HG02938 (cell line): Measurements from ENCODE around the gene STRA8.

ENCODE experiments used
- ATAC-seq: cut with Tn5 transposase; IDR thresholded peaks from one replicate; pipeline ENCODE4 v1.9.1; 2021; ENCODE audit warnings: mild to moderate bottlenecking, moderate library complexity; ENCODE audit not compliant: unreplicated experiment

STRA8 gene

DNA sequence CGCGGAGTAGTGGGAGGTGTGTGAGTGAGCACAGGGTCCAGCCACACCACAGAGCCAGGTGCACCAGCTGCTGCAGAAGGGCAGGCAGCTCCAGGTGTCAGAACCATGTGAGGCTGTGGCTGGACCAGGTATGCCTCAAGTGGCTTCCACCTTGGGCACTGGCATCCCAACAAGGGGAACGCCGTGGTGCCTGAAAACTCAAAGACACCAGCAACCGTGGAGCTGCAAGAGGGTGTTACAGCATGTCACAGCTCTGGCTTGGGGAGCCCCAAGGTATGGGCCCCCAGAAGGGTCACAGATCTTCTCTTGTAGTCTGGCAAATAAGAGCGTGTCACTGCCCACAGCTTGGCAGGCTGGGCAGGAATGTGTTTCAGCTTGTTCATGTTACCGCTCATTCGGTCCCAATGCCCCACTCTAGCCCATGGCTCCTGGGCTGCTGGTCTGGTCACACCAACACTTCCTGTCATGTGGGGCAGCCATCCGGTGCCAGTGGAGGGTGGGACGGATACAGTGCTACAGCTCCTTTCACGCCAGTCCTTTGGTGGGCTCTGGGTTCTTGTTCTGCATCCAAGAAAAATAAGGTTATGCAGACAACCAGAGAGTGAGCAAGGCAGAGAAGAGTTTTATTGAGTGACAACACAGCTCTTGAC, 29.8 kb downstream of the STRA8 start:
- no peak for ATAC-seq

DNA sequence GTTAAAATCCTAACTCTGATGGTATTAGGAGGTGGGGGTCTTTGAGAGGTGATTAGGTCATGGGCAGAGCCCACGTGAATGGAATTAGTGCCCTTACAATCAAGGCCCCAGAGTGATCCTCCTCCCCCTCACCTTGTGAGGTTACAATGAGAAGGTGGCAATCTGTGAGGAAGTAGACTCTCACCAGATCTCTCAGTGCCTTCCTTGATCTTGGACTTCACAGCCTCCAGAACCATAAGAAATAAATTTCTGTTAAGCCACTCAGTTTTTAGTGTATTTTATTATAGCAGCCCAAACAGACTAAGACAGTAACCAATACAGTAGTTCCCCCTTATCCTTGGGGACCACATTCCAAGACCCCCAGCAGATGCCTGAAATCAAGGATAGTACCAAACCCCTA, 32.0 kb downstream of the STRA8 start:
- no peak for ATAC-seq

DNA sequence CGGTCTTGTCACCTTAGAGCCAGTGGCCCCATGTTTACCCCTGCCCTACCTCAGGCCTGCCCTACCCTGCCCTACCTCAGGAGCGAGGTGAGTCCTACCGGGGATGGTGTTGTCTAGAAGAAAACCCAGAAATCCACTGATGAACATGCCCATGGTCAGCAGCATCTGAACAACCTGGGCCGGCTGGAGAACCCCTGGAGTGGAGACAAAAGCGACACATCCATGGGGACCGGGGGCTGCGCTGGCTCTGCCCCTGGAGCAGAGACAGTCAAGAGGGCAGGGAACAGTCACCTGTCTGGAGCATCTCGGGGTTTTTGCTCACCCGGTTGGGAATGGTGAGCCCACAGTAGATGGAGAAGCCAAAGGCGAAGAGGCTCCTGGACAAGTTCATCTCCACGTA, 36.3 kb downstream of the STRA8 start:
- ATAC-seq, result no peak

DNA sequence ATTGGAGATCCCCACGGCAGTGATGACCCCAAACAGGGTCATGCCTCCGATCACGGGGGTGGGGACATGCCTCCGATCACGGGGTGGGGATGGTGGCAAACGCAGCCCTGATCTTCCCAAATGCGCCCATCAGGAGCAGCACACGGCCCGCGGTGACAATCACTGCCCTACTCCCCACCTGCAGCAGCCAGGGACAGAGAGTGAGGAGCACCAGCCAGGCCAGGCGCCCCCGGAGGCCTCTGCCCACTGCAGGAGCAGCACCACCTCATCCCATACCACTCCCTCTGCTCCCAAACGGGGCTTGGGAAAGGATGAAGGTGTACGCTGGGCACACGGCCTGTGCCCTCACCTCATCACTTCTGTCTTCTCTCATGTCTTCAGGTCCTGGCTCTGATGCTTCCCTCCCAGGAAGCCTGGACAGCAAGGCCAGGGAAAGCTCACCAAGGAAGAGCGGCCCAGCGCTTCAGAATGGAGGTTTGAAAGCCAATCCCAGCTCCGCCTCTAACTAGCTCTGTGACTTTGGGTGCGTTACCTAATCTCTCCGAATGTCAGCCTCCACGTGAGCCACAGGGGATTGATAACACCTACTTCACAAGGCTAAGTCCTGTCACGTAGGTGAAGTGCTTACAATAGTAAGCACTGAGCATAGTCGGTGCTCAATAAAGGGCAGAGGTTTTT, 37.1 kb downstream of the STRA8 start:
- ATAC-seq, result no peak

DNA sequence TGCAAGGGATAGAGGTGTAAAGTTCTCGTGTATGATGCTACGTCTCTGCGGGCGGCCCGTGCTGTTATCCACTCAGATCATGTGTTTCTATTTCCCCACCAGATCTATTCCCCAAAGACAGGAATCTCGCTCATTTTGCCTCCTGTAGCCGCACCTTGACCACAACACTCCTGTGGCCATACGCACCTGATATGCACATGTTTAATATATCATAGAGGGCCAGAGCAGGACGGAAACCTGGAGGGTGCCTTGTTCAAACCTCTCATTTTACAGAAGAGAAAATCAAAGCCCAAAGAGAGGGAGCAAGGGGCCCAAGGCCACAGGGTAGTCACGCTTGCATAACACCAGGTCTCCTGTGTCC, 37.6 kb downstream of the STRA8 start:
- ATAC-seq, result no peak

DNA sequence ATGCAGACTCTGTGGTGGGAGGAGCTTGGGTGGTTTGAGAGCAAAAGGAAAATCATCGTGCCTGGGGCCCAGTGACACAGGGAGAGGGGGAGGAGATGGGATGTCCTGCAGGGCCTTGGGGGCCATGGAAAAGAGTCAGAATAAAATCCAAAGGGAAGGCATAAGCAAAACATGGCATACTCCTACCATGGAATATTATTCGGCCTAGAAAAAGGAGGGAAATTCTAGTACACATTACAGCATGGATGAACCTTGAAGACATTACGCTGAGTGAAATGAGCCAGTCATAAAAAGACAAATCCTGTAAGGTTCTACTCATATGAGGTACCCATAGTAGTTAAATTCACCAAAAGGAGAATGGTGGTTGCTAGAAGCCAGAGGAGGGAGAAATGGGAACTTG, 38.7 kb downstream of the STRA8 start:
- ATAC-seq, result no peak

DNA sequence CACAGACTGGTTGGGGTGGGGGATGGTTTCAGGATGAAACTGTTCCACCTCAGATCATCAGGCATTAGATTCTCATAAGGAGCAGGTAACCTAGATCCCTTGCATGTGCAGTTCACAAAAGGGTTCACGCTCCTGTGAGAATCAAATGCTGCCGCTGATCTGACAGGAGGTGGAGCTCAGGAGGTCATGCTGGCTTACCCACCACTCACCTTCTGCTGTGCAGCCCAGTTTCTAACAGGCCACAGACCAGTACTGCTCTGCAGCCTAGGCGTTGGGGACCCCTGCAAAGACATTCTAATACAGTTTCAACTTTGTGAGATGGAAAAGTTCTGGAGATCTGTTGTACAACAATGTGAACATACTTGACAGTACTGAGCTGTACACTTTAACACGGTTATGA, 39.9 kb downstream of the STRA8 start:
- ATAC-seq, result no peak

DNA sequence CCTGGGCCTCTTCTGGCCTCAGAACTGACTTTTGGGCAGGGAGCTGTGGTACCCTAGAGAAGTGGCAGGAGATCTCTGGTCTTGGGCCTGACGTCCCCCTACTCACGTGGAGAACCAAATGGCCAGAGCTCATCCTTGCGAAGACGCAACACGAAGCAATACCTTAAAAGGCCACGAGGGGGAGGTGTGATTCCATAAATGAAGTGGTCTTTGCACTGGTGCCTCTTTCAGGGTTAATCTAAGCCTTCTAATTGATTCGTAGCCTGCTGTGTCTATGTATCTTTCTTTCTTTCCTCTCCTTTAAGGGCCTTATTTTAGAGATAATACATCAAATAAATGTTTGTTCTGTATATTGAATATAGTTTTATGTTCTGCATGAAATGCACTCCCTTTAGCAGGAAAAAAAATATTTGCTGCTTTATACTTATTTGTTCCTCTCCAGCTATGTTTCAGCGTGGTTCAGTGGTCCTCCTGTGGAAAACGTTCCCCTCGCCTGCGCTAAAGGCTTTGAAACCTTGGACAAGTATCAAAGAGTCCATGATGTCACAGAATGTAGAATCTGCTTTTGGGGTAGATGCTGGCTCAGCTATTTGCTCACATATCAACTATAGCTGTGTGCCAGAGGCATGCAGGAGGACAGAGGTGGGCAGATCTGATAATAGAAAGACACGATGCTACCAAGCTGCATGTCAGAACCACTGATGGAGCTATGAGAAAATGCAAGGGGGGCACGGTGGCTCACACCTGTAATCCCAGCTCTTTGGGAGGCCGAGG, 41.0 kb downstream of the STRA8 start:
- ATAC-seq, result peak; percentile 89

DNA sequence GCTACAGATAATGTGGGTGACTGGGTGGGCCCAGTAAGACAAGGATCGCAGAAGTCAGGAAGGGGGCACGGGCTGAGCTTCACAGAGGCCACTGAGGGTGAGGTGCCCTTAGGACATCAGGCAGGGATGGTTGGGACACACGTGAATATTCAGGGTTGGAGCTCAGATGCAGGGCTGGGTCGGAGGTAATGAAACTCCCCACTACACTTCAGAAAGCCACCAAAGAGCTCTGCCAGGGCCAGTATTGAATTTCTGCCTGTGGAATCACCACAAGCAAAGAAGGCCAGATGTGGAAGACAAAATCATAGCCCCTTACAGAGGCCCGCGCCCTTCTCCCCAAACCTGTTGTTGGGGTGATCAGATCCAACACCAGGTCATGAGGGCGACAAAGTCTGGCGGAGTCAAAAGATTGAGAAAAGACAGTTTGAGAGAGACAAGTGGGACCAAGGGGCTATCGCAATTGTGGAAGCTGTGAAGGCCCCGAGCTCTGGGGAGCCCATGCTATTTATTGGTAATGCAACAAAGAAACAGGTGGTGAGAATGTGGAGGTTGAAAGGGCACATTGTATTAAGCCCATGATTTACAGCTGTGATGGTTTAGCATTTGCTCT, 42.4 kb downstream of the STRA8 start:
- ATAC-seq, result no peak

DNA sequence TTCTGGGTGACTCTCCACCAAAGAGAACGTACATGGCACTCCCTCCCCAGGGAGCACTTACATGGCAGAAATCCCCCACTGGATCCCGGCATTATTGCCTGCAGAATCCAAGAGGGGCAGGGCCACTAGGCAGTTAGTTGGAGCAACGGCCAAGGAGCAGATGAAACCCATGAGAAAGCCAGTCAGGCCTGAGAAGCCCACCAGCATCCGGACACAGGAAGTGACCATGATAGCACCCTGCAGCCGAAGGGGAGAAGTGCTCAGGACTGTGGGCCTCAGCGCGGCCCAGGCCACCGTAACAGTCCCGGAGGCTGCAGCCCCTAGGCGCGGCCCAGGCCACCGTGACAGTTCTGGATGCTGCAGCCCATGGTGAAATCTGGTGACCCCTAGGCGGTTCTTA, 43.5 kb downstream of the STRA8 start:
- no peak for ATAC-seq

DNA sequence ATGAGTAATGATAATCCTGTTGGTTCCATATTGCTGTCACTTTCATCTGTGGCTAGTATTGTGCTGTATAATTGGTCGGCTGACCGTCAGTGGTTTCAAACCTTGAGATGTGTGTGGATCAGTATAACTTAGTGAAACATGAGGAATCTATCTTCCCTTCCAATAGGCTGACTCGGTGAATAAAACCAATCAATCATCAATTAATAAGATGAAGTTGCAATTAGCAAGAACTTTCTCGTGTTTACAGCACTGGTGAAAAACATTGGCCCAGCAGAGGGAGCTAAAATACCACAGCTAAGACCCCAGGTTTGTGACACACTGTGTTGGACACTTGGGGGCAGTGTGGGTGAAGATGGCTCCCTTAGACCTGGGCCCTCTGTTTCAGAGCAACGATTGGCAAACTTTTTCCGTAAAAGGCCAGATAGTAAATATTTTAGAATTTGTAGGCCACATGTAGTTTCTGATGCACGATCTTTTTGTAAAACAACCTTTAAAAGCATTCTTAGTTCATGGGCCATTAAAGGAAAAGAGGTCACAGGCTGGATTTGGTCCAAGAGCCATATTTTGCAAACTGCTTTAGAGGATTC, 47.8 kb downstream of the STRA8 start:
- peak; percentile 99 for ATAC-seq

DNA sequence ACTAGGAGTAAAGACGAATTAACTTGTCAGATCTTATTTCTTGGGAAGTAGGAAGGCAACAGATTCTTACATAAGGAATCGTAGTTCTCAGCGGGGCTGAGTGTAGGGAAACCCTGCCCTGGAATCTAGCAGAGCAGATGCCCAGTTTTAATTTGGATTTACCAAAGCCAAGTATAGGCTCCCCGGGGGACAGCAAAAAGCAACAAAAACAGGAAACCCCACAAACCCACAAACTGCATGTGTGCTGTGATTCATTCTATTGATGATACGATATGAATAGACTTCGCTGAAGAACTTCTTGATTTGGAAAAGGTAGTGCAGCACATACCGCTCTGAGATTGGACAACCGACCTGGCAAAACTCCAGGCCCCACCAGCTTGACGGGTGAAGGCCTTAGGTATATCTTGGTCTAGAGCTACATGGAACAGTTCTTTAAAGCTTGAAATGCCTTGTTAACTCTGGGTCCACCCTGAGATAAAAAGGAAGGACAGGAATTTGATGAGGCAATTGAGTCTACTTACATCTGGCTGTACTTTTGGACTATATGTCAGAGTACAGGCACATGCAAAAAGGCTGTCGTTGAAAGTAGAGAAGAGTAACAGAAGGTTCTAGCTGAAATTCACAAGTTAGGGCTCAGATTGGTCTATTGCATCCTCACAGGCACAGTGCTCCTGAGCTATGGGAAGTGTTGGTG, 49.1 kb downstream of the STRA8 start:
- ATAC-seq, result no peak

DNA sequence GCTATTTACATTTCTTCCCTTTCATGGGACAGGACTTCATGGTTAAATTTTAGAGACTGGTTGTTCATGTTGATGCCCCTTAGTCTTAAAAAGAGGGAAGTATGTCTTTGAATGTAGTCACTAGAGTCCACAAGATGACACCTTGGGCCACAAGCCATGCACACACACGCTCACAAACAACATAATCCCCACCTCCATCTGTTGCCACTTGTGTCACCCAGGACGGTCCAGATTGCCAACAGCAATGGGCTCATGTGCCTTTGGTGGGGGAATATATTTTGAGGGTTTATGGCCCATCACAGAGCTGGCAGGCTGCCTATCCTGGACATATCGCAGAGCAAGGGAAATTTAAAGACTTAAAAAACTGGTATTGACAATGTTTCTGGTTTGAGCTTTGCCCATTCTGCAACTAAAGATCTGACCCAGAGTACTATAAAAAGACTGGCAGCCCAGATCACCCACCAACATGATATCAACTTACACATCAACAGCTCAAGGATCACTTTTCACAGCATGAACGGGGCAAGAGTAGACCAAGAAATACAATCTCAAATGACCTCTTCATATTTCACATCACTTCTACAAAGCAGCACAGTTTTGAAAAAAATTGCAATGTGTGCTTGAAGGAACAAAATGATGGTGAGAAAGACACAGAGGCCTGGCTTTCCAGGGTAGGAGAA, 50.5 kb downstream of the STRA8 start:
- no peak for ATAC-seq

DNA sequence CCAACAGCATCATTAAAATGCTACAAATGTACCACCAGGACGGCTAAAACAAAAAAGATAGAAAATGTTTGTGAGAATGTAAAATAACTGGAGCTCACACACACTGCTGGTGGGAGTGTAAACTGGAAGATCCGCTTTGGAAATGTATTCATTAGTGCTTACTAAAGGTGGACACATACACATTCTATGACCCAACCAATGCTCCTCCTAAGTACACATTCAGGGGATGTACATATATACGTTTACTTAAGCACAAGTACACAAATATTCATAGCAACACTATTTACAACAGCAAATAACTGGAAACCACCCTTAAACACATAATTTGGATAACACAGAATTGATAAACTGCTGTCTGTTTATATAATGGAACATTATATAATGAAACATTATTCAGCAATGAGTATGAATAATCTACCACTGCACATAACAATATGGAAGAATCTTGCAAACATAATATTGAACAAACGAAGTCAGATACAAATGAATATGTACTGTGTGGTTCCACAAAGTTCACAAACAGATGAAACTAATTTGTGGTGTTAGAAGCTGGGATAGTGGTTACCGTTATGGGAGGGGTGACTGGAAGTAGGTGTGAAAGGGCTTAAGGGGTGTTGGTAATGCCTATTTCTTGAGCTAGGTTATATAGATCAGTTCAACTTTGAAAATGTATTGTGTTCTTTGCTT, 52.1 kb downstream of the STRA8 start:
- ATAC-seq, result no peak

DNA sequence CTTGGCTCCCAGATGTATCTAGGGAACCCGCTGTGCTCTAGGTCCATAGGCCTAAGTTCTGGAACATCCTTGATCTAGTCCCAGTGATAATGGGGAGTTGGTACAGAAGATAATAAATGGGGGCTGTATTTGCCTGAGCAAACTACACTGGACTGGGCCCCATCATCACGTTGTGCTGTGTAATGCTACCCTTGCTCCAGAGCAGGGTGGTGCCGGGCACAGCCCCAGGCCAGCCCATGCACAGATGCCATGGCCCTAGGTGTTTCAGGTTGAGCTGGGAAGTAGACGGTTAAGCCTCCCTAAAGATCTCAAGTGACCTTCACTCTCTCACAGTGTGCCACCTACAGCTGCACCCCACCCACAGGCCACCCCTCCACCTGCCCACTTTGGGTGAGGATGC, 53.2 kb downstream of the STRA8 start:
- ATAC-seq, result no peak

DNA sequence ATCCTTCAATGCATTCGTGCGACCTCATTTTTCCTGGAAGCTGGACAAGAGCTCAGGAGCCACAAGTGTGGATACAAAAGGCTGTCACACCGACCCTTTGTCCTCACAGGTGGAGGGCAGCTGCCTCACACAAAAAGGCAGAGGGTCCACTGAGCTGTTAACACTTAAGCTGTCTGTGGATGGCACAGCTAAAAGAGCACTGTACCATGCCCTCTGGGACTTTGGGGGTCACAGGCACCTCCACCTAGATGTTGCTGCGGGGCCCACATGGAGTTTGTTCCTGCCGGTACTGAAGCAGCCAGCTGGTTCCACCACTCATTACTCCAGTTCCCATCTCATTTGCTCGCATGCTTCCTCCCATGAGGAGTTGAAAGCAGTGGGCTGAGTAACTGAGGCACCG, 57.0 kb downstream of the STRA8 start:
- ATAC-seq, result no peak

DNA sequence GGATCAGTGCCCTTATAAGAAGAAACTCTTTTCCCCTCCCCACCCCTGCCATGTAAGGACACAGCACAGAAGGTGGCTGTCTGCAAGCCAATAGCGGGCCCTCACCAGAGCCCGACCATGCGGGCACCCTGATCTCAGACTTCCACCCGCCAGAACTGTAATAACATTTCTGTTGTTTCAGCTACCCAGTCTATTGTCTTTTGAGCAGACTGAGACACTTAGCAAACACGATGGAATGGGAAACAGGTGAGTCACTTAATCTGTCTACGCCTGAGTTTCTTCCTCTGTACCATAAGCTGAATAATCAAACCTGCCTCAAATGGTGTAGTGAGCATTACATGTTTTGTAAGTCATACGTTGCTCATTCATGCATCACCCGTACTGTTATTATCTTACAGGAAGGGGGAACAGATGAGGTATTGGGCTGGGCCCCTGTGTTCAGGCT, 58.2 kb downstream of the STRA8 start:
- ATAC-seq, result no peak

DNA sequence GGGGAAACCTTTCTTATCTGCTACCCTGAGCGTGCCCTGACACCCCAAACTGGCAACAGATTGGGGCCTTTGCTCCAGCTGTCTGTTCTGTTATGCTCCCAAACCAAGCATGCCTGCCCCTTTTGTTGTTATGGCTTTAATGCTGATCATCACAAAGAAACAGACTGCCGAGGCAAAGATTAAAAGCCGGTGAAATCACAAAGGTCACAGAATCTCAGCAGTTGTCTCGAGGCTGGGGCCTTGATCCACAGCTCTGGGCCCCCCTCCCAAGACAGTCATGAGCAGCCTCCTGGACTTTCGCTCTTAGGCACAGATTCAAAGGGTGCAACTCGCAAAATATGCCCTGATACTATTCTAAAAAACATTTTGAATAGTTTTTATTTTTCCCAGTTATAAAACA, 65.6 kb downstream of the STRA8 start:
- ATAC-seq, result no peak

DNA sequence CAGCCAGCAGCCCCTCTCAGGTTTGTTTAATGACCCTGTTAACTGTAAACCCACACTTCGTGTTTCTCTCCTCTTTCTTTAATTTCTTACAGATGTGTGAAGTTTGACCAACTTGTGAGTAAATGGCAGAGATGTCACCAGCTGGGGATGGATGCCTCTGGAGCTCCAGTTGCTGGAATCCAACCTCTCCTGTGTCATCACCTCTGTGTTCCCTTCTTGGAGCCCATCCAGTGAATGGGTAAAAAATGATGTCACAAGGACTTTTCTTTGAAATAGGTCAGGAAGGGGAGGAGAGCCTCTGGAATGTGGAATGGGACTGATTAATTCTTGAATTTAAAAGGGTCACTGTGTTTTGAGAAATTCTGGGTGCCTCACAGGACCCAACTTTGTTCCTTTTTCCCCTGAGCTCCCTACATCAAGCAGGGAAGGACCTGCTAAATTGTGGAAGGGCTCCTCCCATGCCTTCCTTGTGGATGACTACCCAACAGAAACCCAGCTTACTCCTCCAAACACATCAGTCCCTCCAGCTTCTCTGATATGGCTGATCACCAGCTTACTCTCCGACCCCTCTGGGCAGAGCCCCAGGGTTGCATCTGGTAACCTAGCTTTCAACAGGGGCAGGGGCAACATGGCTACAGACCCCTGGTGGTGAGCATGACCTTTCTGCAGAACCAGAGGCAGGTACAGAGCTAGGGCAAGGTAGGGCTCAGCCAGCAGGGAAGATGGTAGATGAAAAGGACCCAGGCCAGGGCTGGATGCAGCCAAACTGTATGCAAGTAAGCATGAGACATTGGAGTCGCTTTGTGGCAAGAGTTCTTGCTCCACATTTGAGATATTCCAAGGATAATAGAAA, 67.5 kb downstream of the STRA8 start:
- no peak for ATAC-seq
